Mucosa of rectum (tissue), 2 donors: Measurements from ENCODE around the gene NAXD.

Experiments used
- H3K27ac ChIP-seq, 2 donors: one replicate each; pipeline ENCODE4 v1.7.0; 2013; ENCODE audit warnings: inconsistent platforms in 2 of 2, low read depth in 2 of 2, low read length in 2 of 2
- H3K27me3 ChIP-seq, 2 donors: one replicate each; pipeline ENCODE4 v1.7.0; 2013; ENCODE audit warnings: low read length in 2 of 2; ENCODE audit not compliant: control insufficient read depth in 2 of 2, insufficient read depth in 2 of 2
- H3K36me3 ChIP-seq, 2 donors: one replicate each; pipeline ENCODE4 v1.7.0; 2013; ENCODE audit warnings: low read length in 2 of 2; ENCODE audit not compliant: control insufficient read depth in 2 of 2, insufficient read depth in 2 of 2
- H3K4me1 ChIP-seq, 2 donors: one replicate each; pipeline ENCODE4 v1.7.0; 2013; ENCODE audit warnings: low read length in 2 of 2, mild to moderate bottlenecking in 1 of 2; ENCODE audit not compliant: control insufficient read depth in 2 of 2, insufficient read depth in 2 of 2
- H3K4me3 ChIP-seq, 2 donors: one replicate each; pipeline ENCODE4 v1.7.0; 2013; ENCODE audit warnings: low read length in 2 of 2
- H3K9ac ChIP-seq, 2 donors: one replicate each; pipeline ENCODE4 v1.7.0; 2013; ENCODE audit warnings: low read length in 2 of 2, low read depth in 1 of 2, mild to moderate bottlenecking in 1 of 2
- H3K9me3 ChIP-seq, 2 donors: one replicate each; pipeline ENCODE4 v1.7.0; 2013; ENCODE audit warnings: low read length in 2 of 2; ENCODE audit not compliant: control insufficient read depth in 2 of 2
- donor health status: healthy.
- donor health status: Normal muscosa, but diverticular disease.

Gene NAXD

DNA sequence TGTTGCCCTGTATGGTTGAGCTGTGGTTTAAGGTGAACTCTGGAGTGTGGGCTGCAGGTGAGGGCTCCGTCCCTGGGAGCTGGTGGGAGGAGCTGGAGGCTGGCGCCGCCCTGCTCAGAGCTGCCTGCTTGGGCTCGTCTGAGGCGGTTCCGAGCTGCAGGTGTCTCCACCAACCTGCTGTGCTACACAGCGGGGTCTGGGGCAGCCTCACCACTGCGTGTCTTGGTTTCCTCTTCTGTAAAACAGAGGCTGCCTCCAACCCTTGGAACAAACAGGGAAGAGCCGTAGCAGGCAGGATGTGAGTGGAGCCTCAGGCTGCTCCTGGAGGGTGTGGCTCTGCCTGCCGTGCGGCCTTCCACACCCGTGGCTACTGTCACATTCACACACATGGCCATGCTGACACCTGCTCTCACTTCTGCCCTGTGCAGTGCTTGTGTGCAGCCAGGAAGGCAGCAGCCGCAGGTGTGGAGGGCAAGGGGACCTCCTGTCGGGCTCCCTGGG, 21.4 kb downstream of the NAXD start:
- no peaks in the 10 kb centered on the region for H3K9me3 ChIP-seq
- no peak overlapping the region for H3K27ac ChIP-seq
- peaks cover 65 to 67% of the 10 kb centered on the region in 2 donors for H3K36me3 ChIP-seq
- no peaks in the 10 kb centered on the region for H3K4me1 ChIP-seq
- no peak overlapping the region for H3K9ac ChIP-seq
- H3K27me3 ChIP-seq, result no peaks in the 10 kb centered on the region
- H3K4me3 ChIP-seq, result no peak overlapping the region

DNA sequence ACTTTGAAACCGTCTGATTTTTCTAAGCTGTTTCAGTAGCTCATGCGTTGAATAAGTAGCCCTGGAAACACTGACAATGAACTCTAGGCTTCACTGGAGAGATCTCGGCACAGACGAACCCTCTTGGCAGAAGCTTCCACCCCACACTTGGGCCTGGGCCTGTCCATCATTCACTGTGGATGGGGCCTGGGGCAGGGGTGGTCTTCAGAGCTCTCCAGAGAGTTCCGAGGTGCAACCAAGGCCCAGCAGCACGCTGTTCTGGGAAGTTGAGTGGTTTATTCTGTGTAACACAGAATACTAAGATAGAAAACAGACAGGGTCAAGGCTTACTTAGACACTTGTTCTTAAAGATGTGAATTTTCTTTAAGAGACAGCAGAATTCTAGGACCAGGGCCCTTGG, 21.9 kb downstream of the NAXD start:
- Histone ChIP-seq H3K36me3 (peaks cover 67 to 68% of the 10 kb centered on the region in 2 donors), H3K27me3 (no peaks in the 10 kb centered on the region), H3K27ac (no peak overlapping the region)

DNA sequence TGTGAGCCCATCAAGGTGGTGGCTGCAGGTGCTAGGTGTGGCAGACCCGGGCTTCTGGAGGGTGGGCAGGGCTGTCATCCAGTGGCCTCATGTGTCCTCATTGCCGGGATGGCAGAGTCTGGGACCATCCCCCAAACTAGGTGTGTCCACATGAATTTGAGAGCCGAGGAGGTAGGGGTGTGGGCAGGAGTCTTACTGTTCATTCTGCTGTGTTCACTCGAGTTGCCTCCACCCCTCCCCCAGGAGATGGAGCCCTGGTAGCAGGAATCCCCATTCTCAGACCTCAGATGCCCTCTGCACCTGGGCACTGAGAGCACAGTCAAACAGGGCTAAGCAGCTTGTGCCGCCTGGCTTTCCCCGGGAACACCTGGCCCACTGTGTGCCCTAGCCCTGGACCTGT, 22.4 kb downstream of the NAXD start:
- H3K9me3 ChIP-seq, result no peaks in the 10 kb centered on the region
- peaks cover 70 to 71% of the 10 kb centered on the region in 2 donors for H3K36me3 ChIP-seq
- no peak overlapping the region for H3K9ac ChIP-seq
- H3K4me3 ChIP-seq, result no peak overlapping the region
- no peaks in the 10 kb centered on the region for H3K27me3 ChIP-seq
- H3K4me1 ChIP-seq, result no peaks in the 10 kb centered on the region
- no peak overlapping the region for H3K27ac ChIP-seq

More for the DNA sequence above, 21.9 kb downstream of the NAXD start:
- no peak overlapping the region for H3K4me3 ChIP-seq
- no peaks in the 10 kb centered on the region for H3K9me3 ChIP-seq
- no peaks in the 10 kb centered on the region for H3K4me1 ChIP-seq
- H3K9ac ChIP-seq, result no peak overlapping the region

DNA sequence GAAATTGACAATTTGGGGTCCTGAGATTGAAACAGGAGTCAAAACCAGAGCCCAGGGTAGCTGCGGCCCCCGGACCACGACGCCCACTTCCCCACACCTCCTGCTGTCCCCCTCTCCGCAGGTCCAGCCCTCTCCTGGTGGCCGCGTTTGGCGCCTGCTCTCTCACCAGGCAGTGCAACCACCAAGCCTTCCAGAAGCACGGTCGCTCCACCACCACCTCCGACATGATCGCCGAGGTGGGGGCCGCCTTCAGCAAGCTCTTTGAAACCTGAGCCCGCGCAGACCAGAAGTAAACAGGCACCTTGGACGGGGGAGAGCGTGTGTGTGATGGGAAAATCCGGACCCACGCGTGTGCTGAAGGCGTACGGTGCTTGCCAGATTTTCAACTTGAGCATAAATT, 22.9 kb downstream of the NAXD start:
- peaks cover 70 to 74% of the 10 kb centered on the region in 2 donors for H3K36me3 ChIP-seq
- no peak overlapping the region for H3K27ac ChIP-seq
- no peak overlapping the region for H3K9ac ChIP-seq
- no peaks in the 10 kb centered on the region for H3K27me3 ChIP-seq
- H3K9me3 ChIP-seq, result no peaks in the 10 kb centered on the region
- H3K4me3 ChIP-seq, result no peak overlapping the region
- H3K4me1 ChIP-seq, result no peaks in the 10 kb centered on the region

DNA sequence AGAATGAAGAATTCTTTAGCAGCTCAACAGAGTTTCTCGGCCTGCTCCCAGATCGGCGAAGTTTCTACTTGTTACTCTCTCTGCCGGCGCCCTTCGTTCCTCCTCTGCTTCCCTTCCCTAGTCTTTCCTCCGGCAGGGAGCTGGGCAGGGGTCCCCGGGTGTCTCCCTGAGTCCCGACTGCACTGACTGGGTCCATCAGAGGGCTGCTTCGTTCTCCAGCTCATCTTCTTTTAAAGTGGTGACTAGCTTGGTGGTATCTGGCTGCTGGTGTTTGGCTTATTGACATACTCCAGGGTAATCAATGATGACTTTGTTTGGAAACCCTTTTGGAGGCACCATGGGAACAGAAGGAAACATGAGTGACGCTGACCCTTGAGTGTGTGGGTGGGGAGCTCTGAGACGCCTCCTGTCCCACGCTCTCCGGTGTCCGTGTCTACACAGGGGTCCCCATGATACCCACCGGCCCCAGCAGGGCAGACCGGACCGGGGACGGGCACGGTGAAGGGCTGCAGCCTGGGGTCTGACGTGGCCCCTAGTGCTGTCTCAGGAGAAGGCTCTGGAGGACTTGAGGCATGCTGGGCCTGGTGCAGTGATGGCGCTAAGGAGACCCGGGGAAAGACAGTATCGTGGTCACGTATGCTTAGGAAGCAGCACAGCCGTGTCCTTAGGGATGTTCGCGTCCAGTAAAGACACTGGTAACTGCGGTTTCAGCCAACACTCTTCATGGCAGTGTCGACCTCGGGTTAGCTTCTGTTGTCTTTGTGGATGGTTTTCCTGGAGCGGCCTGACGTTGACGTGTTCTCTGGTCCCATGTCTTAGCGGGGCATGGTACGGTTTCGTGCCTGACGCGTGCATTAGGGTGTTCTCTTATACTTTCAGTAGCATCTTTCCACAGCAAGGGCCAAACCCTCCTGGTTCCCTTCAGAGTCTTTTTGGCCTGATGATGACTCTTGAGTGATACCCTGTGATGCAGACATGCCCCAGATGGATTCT, 23.8 kb downstream of the NAXD start:
- no peaks in the 10 kb centered on the region for H3K4me1 ChIP-seq
- no peaks in the 10 kb centered on the region for H3K27me3 ChIP-seq
- H3K4me3 ChIP-seq, result no peak overlapping the region
- H3K27ac ChIP-seq, result no peak overlapping the region
- H3K36me3 ChIP-seq, result peaks cover 77% of the 10 kb centered on the region in 2 donors
- no peaks in the 10 kb centered on the region for H3K9me3 ChIP-seq
- no peak overlapping the region for H3K9ac ChIP-seq

DNA sequence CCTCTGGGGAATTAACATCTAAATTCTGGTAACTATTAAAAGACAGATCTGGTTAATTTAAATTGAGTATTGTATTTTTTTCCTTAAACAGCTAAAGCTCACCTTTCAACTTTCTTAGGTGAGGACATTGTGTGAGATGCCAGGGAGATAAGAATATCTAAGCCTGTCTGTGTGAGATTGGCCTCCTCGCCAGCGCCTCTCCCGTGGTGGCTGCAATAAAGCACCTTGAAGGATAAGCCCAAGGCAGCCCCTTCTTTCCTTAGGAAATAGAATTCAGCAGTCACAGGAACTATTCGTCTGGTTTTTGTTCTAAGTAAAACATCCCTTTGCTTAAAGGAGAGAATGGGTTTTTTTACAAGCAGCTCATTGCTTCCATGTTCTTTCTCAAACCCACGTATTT, 24.6 kb downstream of the NAXD start:
- no peaks in the 10 kb centered on the region for H3K27me3 ChIP-seq
- no peaks in the 10 kb centered on the region for H3K4me1 ChIP-seq
- peaks cover 71 to 72% of the 10 kb centered on the region in 2 donors for H3K36me3 ChIP-seq
- H3K4me3 ChIP-seq, result no peak overlapping the region
- H3K27ac ChIP-seq, result no peak overlapping the region
- H3K9ac ChIP-seq, result no peak overlapping the region
- H3K9me3 ChIP-seq, result no peaks in the 10 kb centered on the region

DNA sequence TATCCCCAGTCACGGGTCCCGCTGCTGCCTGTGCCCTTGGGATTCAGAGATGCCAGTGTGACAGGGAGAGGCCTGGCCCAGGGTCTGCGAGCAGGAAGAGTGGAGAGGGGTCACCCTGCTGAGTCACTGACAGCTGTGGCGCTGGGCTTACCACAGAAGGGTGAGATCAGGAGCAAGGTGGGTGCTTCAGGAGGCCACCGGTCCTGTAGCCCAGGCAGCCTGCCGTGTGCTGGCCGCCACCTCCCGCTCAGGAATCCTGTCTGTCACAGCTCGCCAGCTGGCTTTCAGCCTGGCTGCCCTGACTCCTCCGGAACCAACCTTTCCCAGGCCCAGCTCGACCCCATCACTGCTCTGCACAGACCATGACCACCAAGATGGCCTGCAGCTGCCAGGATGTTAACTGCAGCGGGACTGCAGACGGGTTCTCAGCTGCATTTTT, 25.3 kb downstream of the NAXD start:
- Histone ChIP-seq H3K36me3 (peaks cover 64 to 65% of the 10 kb centered on the region in 2 donors), H3K4me3 (no peak overlapping the region), H3K9me3 (no peaks in the 10 kb centered on the region), H3K4me1 (no peaks in the 10 kb centered on the region), H3K9ac (no peak overlapping the region), H3K27me3 (no peaks in the 10 kb centered on the region), H3K27ac (no peak overlapping the region)

DNA sequence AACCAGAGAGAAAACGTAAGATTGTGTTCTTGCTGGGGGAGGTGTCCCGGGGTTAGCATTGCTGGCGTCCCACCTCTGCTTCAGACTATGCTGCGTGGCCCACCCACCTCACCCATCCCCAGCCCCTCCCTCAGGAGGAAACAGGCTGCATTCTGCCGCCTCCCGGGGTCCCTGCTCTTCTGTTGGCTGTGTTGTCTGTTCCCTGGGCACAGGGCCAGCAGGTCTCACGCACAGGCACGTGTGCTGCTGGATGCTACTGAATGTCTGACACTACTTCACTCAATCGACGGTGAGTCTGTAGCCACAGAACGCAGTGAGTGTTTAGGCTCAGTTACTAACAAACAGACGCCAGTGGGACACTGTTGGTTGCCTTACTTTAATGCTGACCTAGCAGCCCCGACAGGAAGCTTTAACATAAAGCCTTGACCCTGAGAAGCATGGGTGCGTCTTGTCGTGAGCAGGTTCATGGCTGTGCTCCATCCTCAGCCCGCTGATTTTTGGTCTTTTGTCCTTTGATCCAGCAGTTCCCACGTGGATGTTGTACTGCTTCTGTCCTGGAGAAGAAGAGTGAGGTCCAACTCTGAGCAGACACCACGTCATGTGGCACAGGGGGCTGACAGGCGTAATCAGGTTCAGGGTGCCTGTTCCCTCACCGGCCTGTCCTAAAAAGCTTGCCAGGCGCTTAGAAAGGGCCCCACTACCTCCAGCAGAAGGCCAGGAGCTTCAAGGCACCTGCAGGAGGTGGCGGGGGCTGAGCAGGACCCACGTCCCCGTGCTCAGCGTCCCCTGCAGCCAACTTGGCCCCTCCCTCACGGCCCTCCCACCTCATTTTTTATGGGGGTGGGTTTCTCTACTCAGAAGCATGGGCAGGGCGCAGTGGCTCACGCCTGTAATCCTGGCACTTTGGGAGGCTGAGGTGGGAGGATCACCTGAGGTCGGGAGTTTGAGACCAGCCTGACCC, 26.0 kb downstream of the NAXD start:
- no peaks in the 10 kb centered on the region for H3K27me3 ChIP-seq
- H3K9ac ChIP-seq, result no peak overlapping the region
- no peak overlapping the region for H3K27ac ChIP-seq
- no peaks in the 10 kb centered on the region for H3K4me1 ChIP-seq
- peaks cover 57% of the 10 kb centered on the region in 2 donors for H3K36me3 ChIP-seq
- H3K4me3 ChIP-seq, result no peak overlapping the region
- H3K9me3 ChIP-seq, result no peaks in the 10 kb centered on the region

DNA sequence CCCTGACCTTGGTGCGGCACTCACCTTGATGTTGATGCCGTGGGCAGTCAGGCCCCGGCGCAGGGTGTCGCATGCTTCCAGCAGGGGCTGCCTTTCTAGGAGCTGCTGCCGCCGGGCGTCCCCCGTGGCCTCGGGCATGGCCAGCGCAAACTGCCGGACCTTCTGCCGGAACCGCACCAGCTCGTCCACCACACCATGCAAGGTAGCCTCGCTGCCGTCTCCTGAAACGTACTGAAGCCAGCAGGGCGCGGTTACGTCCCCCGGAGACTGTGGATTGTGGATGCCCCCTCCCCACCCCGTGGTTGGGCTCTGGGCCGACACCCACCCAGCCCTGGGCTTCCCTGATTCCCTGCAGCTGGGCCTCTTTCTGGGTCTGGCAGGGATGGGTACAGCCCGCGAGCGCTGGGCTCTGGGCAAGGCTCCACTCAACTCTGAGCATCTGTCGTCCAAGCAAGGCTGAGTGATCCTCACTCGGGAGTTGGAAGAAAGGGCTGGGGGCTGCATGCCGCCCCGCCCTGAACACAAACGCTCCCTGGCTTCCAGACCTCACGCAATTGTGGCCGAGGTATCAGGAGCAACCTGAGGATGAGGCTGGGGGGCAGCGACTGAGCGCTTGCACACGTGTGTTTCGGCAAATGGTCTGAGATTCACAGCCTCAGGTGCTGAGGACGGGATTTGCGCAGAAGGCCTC, 27.1 kb downstream of the NAXD start:
- no peaks in the 10 kb centered on the region for H3K4me1 ChIP-seq
- H3K9me3 ChIP-seq, result no peaks in the 10 kb centered on the region
- no peak overlapping the region for H3K27ac ChIP-seq
- no peaks in the 10 kb centered on the region for H3K27me3 ChIP-seq
- H3K9ac ChIP-seq, result no peak overlapping the region
- H3K4me3 ChIP-seq, result no peak overlapping the region
- H3K36me3 ChIP-seq, result peaks cover 46 to 49% of the 10 kb centered on the region in 2 donors
